GM18505 (cell line): ENCODE results near the gene CDC7.

Experiments used
- ATAC-seq: cut with Tn5 transposase; IDR thresholded peaks from one replicate; pipeline ENCODE4 v1.9.1; 2021; ENCODE audit not compliant: unreplicated experiment
- POLR2A ChIP-seq: IDR thresholded peaks from 4 replicates; pipeline ENCODE4 v1.6.1; 2011; ENCODE audit warnings: borderline replicate concordance; ENCODE audit not compliant: insufficient read depth, insufficient read length; ENCODE audit errors: extremely low read depth

CDC7 gene

DNA sequence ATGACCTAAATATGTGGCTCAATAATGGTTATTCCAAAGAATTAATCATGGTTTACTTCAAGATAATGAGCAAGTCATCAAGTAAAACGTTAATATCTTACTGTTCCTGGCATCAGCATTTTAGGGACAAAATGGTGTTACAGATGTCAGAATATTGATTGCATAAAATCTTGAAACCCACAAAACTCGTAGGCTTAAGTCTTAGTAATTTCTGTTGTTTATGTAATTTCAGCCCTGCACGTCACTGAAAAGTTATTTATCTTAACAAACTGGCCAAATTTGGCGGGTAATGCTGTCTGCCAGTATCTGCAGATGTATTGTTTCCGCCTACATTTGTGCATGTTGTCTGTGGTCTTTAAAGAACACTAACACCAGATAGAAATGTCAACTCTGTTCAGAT lies 25.8 kb downstream of the CDC7 start:
- TF ChIP-seq POLR2A: no peak
- ATAC-seq: no peak

DNA sequence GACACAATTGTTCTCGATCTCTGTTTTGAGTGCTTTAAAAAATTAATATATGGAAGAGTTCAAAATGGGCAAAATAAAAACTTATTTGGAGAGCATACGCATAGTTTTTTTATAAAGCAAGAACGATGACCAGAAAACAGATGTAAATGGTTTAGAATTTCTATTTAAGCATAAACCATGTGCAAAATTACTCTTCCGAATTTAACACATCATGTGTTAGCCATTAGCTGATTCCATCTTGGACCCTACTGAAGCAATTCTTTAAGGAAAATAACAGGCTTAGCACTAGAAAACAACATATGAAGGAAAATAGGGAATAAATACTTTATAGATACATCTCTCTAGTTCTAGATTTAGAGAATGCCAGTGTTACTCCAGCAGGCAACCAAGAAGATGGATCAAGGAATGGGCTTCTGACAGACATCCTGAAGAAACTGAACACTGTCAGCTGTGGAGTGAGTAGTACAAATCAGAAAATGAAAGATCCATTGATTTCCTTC lies 26.7 kb downstream of the CDC7 start:
- no peak for ATAC-seq
- no peak for TF ChIP-seq POLR2A

GRCh38 chr1:91527781-91528180 lies 27.1 kb downstream of the CDC7 start:
- no peak for ATAC-seq
- no peak for TF ChIP-seq POLR2A

DNA sequence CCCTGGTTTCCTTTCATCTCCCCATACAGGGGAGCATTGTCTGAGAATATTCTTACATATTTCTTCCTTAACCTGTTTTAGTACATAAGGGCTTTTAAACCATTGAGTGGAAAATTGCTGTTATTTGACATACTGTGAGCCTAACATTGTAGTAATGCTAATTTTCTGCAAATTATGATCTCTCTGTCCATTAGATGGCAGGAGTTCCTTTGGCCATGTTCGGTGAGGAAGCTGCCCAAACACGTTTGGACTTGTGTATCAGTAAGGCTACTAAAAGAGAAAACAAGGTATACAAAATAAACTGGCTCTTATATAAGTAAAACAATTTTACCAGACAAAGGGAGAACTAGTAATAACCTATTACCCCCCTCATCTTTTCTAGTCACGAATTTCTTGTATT lies 29.2 kb downstream of the CDC7 start:
- ATAC-seq: no peak
- TF ChIP-seq POLR2A: no peak

DNA sequence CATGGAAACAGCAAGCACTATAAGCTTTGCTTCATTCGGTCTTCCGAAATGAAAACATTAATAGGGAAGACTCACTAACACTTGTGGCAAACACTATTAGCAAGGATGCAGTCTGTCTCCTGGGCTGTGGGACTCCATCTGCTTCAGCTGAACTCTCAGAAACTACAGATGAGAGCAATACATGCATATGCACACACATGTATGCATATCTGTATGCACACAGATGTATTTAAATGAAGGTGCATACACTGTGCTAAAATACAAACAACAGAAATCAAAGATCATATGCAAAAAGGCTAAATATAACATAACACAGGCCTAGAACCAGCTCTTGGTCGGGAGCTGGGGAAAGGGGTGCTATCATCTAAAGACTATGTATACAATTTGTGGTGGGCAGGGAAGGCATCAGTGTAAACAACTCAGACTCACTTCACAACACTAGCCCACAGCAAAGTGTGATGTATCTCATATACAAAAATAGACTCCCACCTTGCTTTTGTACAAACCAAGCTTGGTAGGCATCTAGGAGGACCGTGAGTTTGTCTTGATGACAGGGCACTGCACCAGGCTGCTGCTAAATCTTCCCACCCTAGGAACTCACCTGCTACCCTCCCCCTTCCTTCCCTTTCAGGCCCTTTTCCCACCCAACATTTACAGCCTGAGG lies 32.8 kb downstream of the CDC7 start:
- no peak for ATAC-seq
- TF ChIP-seq POLR2A: no peak

GRCh38 chr1:91535441-91535840 lies 34.8 kb downstream of the CDC7 start:
- ATAC-seq: no peak
- TF ChIP-seq POLR2A: no peak

DNA sequence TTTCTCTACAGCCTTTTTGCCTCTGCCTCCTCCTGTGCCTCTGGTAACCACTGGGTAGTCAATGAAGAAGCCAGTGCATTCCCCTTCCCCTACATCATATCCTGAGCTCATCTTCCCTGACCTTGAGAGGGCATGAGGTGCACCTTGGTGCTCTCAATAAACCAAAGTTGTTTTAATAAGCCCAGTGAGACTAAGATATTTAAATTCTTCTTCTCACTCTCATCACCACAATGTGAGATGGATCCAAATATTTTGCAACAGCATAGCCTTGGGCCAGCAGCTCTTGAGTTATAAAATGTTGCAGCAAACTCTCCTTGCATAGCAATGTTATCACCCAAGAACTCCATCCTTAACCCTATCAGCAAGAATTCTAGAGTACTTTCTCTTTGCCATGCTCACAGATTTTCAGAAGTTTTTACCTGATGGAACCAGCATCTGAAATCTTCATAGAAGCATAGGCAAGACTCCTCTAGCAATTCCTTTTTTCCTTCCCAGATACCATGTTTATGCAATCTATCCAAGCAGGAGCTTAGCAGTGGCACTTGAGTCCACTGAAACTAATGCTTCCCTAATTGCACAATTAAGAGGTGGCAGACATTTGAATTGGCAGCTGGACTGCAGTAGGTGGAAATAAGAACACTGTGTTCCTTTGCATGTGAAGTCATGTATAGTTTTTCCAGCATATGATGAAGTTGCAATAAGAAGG lies 36.8 kb downstream of the CDC7 start:
- TF ChIP-seq POLR2A: no peak
- no peak for ATAC-seq

- no peak for TF ChIP-seq POLR2A
- ATAC-seq: no peak
Observed at GRCh38 chr1:91537987-91538304, 37.3 kb downstream of the CDC7 start.

GRCh38 chr1:91540910-91541309 lies 40.3 kb downstream of the CDC7 start:
- no peak for TF ChIP-seq POLR2A
- ATAC-seq: no peak

DNA sequence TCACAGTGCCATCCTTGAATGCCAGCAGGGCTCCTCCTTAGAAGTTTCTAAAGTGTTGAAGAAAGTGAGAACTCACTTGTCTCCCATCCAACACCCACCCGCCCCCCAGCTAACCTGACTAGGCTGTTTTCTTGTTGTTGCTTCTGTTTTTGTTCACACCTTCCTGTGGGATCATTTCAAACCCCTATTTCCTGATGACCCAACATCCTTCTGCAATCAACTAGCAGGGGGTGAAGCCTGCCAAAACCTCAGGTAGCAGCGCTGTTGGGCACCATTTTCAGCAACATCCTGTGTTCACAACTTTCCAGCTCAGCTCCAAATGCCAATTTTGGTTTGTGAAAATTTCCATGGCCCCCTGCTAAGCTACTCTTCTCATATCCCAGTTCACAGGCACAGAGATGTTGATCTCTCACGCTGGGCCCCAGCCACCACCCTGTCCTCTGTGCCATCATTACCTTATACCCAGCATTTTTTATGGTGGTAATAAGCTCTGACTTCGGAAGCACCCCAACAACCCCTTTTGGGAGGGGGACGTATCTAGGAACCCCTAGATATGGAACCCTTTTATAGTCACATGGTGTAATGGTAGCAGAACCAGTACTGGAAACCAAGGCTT lies 41.4 kb downstream of the CDC7 start:
- no peak for TF ChIP-seq POLR2A

DNA sequence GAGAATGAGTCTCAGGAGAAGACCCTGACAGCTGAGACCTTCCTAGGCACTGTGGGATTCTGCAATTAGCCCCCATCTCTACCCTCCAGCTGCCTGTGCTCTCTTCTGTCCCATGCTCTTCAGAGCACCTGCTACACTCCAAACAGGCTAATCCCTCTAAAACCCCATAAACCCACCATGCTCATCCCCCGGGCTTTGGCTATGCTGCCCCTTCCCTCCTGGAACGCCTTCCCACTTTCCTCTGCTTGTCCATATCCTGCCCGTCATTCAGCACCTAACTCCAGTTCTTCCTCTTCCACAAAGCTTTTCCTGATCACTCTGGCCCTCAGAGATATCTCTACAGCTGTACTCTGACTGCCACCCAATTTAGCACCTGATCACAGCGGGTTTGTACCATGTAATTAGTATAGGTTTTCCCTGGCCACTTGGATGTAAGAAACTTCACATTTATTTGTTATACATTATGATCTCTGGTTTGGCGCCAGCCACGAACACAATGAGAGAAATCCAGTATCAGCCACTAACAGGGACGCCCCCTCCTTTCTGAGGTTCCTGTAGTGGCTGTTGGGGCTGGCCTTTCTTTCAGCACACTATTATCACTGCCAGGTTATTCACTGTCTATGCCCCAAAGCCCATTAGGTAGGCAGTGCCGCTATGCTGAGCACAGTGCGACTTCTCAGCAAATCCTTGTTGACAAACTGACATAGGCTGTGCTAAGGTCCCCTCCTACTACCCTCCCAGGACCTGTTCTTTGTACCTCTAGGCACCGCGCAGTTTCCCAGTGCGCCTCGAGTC lies 45.1 kb downstream of the CDC7 start:
- TF ChIP-seq POLR2A: no peak
- no peak for ATAC-seq

More for the DNA sequence above, 41.4 kb downstream of the CDC7 start:
- ATAC-seq: no peak

DNA sequence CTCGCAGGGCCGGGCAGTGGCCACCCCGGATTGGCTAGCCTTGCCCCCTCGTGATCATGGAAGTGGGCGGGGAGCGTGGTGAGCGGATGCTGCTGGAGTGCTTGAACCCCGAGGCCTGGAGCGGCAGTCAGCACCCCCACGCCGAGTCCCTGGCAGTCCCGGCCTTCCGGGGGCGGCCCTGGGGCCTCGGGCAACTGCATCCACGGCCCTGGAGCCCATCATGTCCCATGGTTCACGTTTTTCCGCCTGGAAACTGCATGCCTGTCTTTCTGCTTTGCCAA lies 45.6 kb downstream of the CDC7 start:
- ATAC-seq: no peak
- TF ChIP-seq POLR2A: no peak

GRCh38 chr1:91546876-91547275 lies 46.2 kb downstream of the CDC7 start:
- TF ChIP-seq POLR2A: no peak
- ATAC-seq: no peak
